Colon (tissue), 2 donors: ENCODE results near the gene RB1.
A peak's percentile ranks its signal among the peaks of the same experiment; 100 is the strongest.

Source experiments
- FAIRE-seq: peaks from 2 replicates; lab custom pipeline; 2012; peaks lifted over from hg19 to GRCh38; lab: Jason Lieb, UNC
- donor health status: control.
- donor health status: control.

Gene RB1

GRCh38 chr13:48456546-48456945, 153.0 kb downstream of the RB1 start:
- no peak for FAIRE-seq

GRCh38 chr13:48457578-48458242, 154.2 kb downstream of the RB1 start:
- FAIRE-seq: no peak

- FAIRE-seq: no peak
Observed at GRCh38 chr13:48475230-48475629, 171.7 kb downstream of the RB1 start.

- FAIRE-seq: no peak
Observed at GRCh38 chr13:48476215-48476614, 172.7 kb downstream of the RB1 start.

- no peak for FAIRE-seq
Observed at GRCh38 chr13:48476686-48477085, 173.1 kb downstream of the RB1 start.

- FAIRE-seq: peak; percentile 72
Observed at GRCh38 chr13:48477191-48477855, 173.8 kb downstream of the RB1 start.

- FAIRE-seq: no peak
Observed at GRCh38 chr13:48478391-48478790, 174.8 kb downstream of the RB1 start.

GRCh38 chr13:48483575-48483974, 180.0 kb downstream of the RB1 start:
- FAIRE-seq: no peak

GRCh38 chr13:48485432-48485831, 181.9 kb downstream of the RB1 start:
- no peak for FAIRE-seq

GRCh38 chr13:48486362-48486761, 182.8 kb downstream of the RB1 start:
- no peak for FAIRE-seq

GRCh38 chr13:48486836-48487235, 183.3 kb downstream of the RB1 start:
- FAIRE-seq: no peak

GRCh38 chr13:48487968-48488367, 184.4 kb downstream of the RB1 start:
- FAIRE-seq: no peak

GRCh38 chr13:48488995-48489394, 185.4 kb downstream of the RB1 start:
- FAIRE-seq: no peak

GRCh38 chr13:48489666-48490065, 186.1 kb downstream of the RB1 start:
- no peak for FAIRE-seq

GRCh38 chr13:48490241-48490640, 186.7 kb downstream of the RB1 start:
- FAIRE-seq: no peak

- FAIRE-seq: no peak
Observed at GRCh38 chr13:48491423-48492095, 188.0 kb downstream of the RB1 start.

- no peak for FAIRE-seq
Observed at GRCh38 chr13:48492096-48492440, 188.5 kb downstream of the RB1 start.

- no peak for FAIRE-seq
Observed at GRCh38 chr13:48492470-48493065, 189.0 kb downstream of the RB1 start.

- FAIRE-seq: no peak
Observed at GRCh38 chr13:48493066-48493765, 189.7 kb downstream of the RB1 start.

GRCh38 chr13:48493851-48494250, 190.3 kb downstream of the RB1 start:
- no peak for FAIRE-seq

GRCh38 chr13:48494874-48495273, 191.3 kb downstream of the RB1 start:
- no peak for FAIRE-seq
